SW480 (cell line): ENCODE measurements around the gene C21orf58.

Source experiments
- DNase-seq: peaks from one replicate; pipeline ENCODE4 v3.0.0-alpha.2; 2016; ENCODE audit warnings: low spot score

Gene C21orf58

GRCh38 chr21:46352913-46353312, 29.2 kb upstream of the C21orf58 start:
- DNase-seq: no peak

DNA sequence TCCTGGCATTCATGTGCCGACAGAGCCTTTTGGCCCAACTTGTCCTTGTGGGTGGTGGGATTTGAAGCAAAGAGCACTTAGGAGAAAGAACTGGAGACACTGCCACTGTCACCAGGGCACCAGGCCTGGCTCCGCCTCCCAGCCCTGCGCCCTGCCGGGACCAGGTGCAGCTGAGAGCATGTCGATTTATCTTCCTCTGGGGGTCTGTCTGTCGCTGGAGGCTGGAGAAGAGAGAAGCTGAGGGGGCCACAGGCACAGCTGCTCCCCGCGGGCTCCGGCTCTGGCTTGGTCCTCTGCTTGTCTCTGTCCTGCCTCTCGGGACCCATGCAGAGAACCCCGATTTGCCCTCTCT, 28.5 kb upstream of the C21orf58 start:
- DNase-seq: no peak

DNA sequence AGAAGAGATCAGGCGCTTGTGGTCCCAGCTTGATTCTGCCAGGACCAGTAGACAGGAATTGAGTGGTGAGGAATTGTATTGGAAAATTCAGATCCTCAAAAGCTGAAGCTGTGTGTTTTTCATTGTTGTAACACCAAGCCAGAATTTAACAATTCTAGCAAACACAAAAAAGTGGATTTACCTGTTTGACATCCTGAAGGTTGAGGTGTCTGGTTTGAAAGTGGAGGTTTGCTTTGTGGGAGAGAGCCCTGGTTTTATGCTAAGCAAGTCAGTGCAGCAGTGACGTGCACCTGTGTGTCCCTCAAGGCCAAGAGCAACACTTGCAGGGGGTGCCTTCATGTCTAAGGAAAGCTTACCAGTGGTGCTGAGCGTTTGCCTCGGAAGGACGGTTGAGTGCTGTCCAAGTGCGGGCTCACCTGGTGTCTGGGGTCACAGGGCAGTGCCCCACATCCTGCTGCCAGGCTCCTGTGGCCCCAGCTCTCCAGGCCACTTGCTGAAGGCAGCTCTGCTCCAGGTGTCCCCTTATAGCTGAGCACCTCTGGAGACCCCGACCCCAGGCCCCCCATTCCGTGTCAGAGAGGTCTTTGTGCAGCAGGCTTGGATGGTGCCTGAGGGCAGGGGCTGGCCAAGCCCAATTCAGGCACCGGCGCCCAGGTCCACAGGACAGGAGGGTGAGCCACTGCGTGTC, 27.9 kb upstream of the C21orf58 start:
- DNase-seq: no peak

DNA sequence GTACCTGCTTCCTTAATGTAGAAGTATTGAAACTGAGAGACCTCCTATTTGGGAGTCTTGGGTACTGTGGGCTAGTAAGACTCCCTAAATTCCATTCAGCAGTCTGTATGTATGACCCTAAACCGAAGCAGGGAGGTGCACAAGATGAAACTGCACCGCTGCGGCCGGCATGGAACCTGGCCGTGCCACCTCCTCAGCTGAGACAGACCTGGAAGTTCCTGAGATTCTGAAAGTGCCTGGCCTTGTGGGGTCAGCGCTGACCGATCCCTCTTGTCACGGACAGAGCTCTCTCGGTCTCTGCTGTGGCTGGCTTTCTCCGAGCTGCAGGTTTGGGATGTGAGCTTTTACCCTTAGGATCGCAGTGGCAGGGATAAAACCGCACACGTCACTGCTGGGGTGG, 27.3 kb upstream of the C21orf58 start:
- DNase-seq: no peak

DNA sequence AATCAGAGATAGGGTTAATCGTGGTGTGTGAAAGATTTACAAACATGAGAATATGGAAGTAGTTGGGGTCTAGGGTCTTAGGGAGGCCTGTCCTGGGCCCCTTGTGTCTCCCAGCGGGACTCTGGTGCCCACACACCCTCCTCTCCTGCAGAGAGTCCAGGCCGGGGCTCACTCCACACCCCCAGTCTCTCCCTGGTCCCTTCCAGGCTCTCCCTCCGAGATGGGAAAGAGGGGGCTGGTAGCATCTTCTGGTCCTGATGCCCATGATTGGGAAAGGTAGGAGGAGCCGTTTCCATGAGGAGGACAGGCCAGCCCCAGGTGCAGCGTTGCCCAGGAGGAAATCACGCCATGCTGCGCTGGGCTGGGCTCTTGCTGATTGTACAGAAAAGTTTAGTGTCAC, 26.9 kb upstream of the C21orf58 start:
- no peak for DNase-seq

DNA sequence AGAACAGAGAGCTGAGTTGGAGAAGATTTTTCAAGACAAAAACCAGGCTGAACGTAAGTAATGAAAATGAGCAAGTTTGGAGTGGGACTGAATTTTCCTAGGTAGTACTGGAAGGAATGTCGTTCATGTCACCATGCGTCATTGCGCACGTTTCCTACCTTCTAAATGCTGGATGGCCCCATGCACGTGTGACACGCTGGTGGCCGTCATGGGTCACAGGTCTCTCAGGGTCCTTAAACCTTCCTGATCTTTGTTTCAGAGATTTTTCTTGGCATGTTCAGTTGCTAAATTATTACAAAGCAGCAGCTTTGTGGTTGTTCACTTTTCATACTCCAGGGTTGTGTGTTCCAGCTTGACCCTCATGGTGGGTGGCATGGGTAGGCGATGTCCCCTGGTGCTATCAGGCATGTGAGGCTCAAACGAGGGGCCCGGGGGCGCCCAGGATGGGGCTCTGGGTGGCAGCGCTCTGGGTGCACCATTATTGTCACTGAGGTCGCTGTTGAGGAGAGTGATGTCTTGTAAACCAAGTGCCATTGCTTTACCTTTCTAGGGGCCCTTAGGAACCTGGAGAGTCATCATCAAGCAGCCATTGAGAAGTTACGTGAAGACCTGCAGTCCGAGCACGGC, 25.6 kb upstream of the C21orf58 start:
- DNase-seq: no peak

DNA sequence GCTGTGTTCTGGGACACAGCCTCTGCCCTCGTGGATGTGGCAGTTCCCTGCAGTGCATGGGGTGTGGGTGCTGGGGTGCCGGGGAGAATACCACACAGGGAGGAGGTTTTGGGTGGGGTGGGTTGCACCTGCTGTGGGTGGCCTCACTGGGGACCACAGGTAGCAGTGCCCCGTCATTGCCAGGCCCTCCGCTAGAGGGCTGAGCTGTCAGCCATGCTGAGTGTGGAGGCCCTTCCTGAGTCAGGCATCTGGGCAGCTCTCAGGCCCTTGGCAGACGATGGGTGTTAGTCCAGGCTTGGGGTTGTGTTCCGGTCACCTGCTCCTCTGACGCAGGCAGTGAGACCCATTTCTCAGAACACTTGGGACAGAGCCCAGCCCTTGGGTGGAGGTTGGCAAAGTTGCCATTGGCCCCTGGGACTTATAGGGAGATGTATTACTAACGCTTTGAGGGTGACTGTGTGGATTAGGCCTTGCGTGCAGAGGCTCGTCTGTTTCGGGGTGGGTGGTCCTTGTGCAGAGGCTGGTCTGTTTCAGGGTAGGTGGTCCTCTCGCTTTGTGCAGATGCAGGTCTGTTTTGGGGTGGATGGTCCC, 24.2 kb upstream of the C21orf58 start:
- no peak for DNase-seq

- no peak for DNase-seq
These were observed 23.5 kb upstream of the C21orf58 start for GRCh38 chr21:46347203-46347550.

GRCh38 chr21:46346296-46347202, 22.9 kb upstream of the C21orf58 start:
- DNase-seq: no peak

DNA sequence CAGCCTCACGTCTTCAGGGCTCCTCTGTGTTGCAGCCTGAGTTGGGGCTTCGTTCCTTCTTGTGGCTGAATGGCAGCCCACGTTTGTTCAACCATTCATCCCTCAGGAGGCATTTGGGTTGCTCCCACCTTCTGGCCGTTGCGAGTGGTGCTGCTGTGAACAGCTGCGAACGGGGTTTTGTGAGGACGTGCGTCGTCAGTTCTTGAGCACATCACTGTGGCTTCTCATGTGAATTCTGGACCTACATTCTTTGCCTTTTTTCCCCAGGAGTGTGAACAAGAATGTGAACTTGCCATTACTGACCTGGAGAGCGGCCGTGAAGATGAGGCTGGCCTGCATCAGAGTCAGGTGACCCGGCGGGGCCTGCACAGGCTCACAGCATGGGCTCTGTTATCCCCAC, 22.2 kb upstream of the C21orf58 start:
- DNase-seq: no peak

DNA sequence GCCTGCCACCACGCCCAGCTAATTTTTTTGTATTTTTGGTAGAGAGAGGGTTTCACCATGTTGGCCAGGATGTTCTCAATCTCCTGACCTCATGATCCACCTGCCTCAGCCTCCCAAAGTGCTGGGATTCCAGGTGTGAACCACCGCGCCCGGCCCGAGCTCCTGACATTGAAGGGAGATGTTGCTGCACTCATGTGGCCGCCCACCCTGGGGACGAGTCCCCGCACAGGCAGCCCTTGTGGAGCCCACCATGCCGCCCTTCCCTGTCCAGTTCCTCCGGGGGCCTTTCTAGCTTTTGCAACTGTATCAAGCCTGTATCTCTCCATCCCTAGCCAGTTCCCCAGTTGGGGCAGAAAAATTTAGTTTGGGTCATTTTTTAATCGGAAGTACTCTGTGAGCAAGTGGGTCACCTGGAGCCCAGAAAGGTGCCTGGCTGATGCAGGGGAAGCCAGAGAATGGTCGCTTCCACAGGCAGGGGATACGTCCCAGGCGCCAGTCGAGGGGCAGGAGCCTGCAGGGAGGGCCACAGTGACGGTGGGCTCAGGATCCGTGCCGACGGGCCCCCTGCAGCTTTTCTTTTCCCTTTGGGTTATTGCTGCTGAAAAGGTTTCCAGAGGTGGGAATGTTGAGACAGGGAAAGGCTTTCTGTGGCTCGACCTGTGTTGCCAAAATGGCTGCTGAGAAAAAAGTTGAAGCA, 20.7 kb upstream of the C21orf58 start:
- DNase-seq: no peak

DNA sequence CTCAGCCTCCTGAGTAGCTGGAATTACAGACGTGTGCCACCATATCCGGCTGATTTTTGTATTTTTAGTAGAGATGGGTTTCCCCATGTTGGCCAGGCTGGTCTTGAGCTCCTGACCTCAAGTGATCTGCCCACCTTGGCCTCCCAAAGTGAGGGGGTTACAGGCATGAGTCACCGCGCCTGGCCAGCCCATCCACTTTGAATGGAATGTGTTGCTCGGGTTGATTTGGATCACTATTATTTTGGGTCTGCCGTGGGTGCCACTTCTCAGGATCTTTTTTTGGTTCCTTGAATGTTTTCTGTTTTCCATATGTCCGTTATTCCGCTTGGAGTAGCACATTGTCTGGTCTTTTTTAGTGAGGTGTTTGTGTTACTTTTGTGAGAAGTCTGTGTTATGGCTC, 17.3 kb upstream of the C21orf58 start:
- no peak for DNase-seq

GRCh38 chr21:46336603-46337002, 12.9 kb upstream of the C21orf58 start:
- DNase-seq: no peak

DNA sequence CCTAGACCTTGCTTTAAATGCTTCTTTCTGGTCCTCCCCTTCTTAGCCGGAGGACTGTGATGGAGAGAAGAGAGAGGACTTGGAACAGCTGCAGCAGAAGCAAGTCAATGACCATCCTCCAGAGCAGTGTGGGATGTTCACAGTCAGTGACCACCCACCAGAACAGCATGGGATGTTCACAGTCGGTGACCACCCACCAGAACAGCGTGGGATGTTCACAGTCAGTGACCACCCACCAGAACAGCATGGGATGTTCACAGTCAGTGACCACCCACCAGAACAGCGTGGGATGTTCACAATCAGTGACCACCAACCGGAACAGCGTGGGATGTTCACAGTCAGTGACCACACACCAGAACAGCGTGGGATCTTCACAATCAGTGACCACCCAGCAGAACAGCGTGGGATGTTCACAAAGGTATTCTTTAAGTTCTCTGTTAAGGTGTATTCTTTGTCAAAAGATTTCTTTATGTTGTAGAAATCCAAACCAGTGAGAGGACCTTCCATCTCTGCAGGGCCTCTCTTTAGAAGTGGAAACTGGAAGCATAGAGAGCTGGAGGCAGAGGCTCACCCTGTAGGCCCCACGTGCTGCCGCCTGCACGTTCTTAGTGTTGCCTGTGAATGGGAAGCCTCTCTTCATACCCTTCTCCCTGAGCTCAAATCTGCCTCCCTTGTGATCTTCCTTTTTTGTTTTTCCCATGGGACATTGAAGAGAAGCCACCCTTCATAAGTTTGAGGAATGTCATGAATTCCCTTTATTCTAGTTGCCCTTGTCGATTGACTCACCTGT, 10.9 kb upstream of the C21orf58 start:
- no peak for DNase-seq

DNA sequence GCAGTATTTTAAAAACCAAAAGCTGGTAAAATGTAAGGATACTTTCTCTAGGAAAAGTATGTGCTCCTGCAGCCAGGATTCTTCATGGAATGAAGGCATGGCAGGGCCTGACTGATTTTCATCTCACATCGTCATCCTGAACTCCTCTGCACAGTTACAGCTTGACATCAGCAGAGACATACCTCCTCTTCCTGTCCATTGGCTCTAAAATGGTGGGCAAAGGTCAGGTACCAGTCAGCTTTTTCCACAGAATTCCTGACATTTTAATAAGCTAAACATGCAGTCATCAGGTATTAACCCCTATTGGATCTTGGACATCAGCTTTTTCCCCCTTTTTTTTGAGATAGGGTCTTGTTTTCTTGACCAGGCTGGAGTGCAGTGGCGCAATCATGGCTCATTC, 6.1 kb upstream of the C21orf58 start:
- DNase-seq: no peak

DNA sequence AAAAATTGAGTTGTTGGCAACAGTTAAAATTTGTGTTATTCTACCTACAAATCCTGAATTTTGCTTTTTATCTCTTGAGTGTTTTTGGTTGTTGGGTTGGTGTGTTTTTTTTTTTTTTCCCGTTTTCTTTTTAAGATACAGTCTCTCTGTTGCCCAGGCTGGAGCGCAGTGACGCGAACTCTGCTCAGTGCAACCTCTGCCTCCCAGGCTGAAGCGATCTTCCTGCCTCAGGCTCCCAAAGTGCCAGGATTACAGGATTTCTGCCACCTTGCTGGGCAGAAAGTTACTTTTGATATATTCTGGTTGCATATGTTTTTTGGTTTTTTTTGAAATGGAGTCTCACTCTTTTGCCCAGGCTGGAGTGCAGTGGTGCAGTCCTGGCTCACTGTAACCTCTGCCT, 4.5 kb upstream of the C21orf58 start:
- no peak for DNase-seq

- no peak for DNase-seq
These were observed 4.0 kb upstream of the C21orf58 start for GRCh38 chr21:46327711-46328110.

GRCh38 chr21:46326110-46326703, 2.5 kb upstream of the C21orf58 start:
- DNase-seq: peak; percentile 39

DNA sequence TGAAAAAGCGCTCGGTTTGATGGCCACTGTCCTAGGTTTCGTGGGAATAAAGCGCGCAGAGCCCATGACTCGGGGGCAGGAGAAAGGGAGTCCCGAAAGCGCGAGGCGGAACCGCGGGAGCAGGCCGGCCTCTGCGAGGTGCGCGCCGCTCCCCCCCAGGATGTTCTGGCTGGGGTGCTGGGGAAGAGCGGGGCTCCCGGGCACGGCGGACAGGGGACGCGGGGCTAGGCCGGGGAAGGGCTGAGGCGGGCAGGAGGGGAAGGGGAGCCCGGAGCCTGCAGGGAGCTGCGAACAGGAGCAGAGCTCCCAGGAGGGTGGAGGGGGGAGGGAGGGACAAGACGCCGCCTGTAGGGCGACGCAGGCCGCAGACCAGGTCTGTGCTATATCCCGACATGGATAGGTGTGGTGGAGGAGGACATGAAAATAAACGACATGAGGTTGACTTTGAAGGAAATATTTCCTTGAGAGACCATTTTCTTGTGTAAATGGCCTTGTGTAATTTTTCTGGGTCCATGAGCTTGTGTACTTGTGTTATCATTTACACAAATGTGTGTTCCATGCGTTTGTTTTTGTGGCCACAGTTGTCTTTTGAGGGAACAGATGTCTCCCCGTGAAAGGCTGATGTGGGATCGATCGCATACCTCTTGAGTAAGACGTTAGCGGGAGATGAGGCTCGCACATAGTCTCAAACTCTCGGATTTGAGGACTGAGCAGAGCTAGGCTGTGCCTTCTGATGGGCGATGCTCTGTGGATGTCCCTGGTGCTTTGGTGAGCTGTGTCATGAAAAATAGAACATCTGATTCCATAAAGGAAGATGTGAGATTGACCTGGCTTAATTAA, 1.6 kb upstream of the C21orf58 start:
- DNase-seq: peak; percentile 81
